Thyroid gland (tissue), 4 donors: Measurements from ENCODE around the gene AGBL4. TPM values are rescaled to one million over a fixed set of nuclear protein-coding genes. Genes with fewer than 3 reads are reported as not detected.

Experiments used
- DNase-seq, 2 donors: peaks; one replicate each; pipeline ENCODE4 v3.0.0-alpha.2; 2019
- H3K27ac ChIP-seq, 3 donors: fragments of 200-600 bp; sonication (generic); 1 replicate in 2 of 3; 2 replicates in 1 of 3; pipeline ENCODE4 v1.5.1; 2016 to 2019; ENCODE audit warnings: mild to moderate bottlenecking in 1 of 3, moderate library complexity in 1 of 3
- H3K27me3 ChIP-seq: fragments of 200-600 bp; sonication (generic); one replicate; pipeline ENCODE4 v1.5.1; 2019
- H3K36me3 ChIP-seq, 2 donors: fragments of 200-600 bp; sonication (generic); one replicate each; pipeline ENCODE4 v1.5.1; 2016 to 2019
- H3K4me1 ChIP-seq, 2 donors: fragments of 200-600 bp; sonication (generic); one replicate each; pipeline ENCODE4 v1.5.1; 2017 to 2019
- H3K4me3 ChIP-seq, 3 donors: fragments of 200-600 bp; sonication (generic); replicated peaks in 1 of 3; 1 replicate in 2 of 3; 2 replicates in 1 of 3; pipeline ENCODE4 v1.5.1; 2016; ENCODE audit warnings: mild to moderate bottlenecking in 1 of 3
- H3K9me3 ChIP-seq: fragments of 200-600 bp; sonication (generic); one replicate; pipeline ENCODE4 v1.5.1; 2017
- CTCF ChIP-seq, 6 experiments: fragments of 200-600 bp in 3 of 6; fragments of 450-650 bp in 3 of 6; sonication (generic) in 3 of 6; IDR thresholded peaks; one replicate each; pipeline ENCODE4 v1.5.1; 2016 to 2019; ENCODE audit warnings: antibody characterized with exemption in 6 of 6, mild to moderate bottlenecking in 2 of 6, inconsistent platforms in 1 of 6, moderate library complexity in 1 of 6
- POLR2A ChIP-seq, 2 donors: fragments of 450-650 bp; IDR thresholded peaks; one replicate each; pipeline ENCODE4 v1.6.1; 2017; ENCODE audit warnings: antibody characterized with exemption in 2 of 2, mild to moderate bottlenecking in 2 of 2, moderate library complexity in 1 of 2
- WGBS, 2 donors: methylation state at CpG; one replicate each; pipeline ENCODE4 v1.1.5; 2017; 5-methylcytosine and 5-hydroxymethylcytosine counted together
- intact Hi-C: fragments of 100-400 bp; cut with DNase I; formaldehyde crosslinking; loops from one replicate; pipeline ENCODE4 v1.15.1; 2023
- total RNA-seq, 4 donors: library from RNA; depleted of rRNA; stranded (reverse); fragments of >200 nt; gene quantifications; one replicate each; pipeline ENCODE4 v1.2.3, GENCODE V29; 2016

The AGBL4 gene
- total RNA-seq, 4 donors from 2014 or later, result 2.1 to 6.0 (median 4.8) TPM

GRCh38 chr1:48977273-48977672 is 1046.5 kb downstream of the AGBL4 start:
- H3K36me3 ChIP-seq, result no peaks in the 10 kb centered on the region
- no peak overlapping the region for H3K4me3 ChIP-seq
- no peaks in the 10 kb centered on the region for H3K27me3 ChIP-seq
- no peak for TF ChIP-seq POLR2A (IDR thresholded peaks at IDR 0.05)
- no peak for TF ChIP-seq CTCF (IDR thresholded peaks at IDR 0.05)
- no peaks in the 10 kb centered on the region for H3K4me1 ChIP-seq
- no peak for DNase-seq
- intact Hi-C loops, result no loop called here
- no peaks in the 10 kb centered on the region for H3K9me3 ChIP-seq
- WGBS, 2 donors, result 74 to 85% methylated on average over 2 of the region's 2 CpGs
- no peak overlapping the region for H3K27ac ChIP-seq

DNA sequence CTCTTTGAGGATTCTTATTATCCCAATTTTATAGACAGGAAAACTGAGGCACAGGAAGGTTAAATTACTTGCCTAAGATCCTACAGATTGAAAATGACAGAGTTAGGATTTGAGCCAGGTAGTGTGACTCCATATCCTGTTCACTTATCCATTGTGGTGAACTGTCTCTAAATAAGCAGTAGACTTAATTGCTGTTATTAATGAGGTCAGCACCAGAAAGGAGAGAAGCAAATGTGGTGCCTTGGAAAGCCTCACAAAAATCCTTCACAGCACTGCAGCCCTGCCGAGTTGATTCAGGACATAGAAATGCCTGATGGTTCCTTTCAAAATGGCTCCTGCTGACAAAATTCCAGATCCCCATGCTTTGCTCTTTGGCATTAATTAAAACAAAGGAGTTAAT is 1053.8 kb downstream of the AGBL4 start:
- Histone ChIP-seq H3K4me1 (no peaks in the 10 kb centered on the region), H3K27me3 (no peaks in the 10 kb centered on the region), H3K27ac (no peak overlapping the region), H3K36me3 (no peaks in the 10 kb centered on the region), H3K9me3 (no peaks in the 10 kb centered on the region), H3K4me3 (no peak overlapping the region)
- intact Hi-C loops, result no loop called here
- WGBS, 2 donors, result 39 to 72% methylated on average over 1 of the region's 1 CpG
- no peak for TF ChIP-seq POLR2A (IDR thresholded peaks at IDR 0.05)
- no peak for TF ChIP-seq CTCF (IDR thresholded peaks at IDR 0.05)
- no peak for DNase-seq

DNA sequence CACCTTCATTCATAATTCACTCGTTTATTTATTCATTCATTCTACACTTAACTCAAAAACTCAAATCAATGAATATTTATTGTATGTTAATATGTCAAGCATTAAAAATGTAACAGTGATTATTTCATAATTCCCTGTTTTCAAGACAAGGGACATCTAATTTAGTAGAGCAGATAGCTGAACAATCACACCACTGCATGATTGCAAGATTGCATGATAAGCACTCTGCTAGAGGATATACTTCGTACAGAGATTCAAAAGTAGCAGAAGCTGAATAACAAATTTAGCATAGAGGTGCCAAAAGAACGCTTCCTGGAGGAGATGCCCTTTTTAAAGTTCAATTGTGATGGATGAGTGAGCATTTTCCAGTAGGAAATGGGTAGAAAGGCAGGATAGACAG is 1056.4 kb downstream of the AGBL4 start:
- Histone ChIP-seq H3K4me1 (no peaks in the 10 kb centered on the region), H3K36me3 (no peaks in the 10 kb centered on the region), H3K4me3 (no peak overlapping the region), H3K9me3 (no peaks in the 10 kb centered on the region), H3K27ac (no peak overlapping the region), H3K27me3 (no peaks in the 10 kb centered on the region)
- WGBS, 2 donors, result 74 to 76% methylated on average over 3 of the region's 3 CpGs
- TF ChIP-seq POLR2A (IDR thresholded peaks at IDR 0.05), result no peak
- TF ChIP-seq CTCF (IDR thresholded peaks at IDR 0.05), result no peak
- no peak for DNase-seq
- intact Hi-C loops, result no loop called here

- Histone ChIP-seq H3K27ac (no peak overlapping the region), H3K27me3 (no peaks in the 10 kb centered on the region), H3K36me3 (no peaks in the 10 kb centered on the region), H3K9me3 (no peaks in the 10 kb centered on the region), H3K4me3 (no peak overlapping the region), H3K4me1 (no peaks in the 10 kb centered on the region)
- TF ChIP-seq CTCF (IDR thresholded peaks at IDR 0.05) (no peak), POLR2A (IDR thresholded peaks at IDR 0.05) (no peak)
- DNase-seq, result no peak
- intact Hi-C loops, result no loop called here
Measured at GRCh38 chr1:48966583-48966982, 1057.2 kb downstream of the AGBL4 start.

GRCh38 chr1:48960320-48960719 is 1063.4 kb downstream of the AGBL4 start:
- Histone ChIP-seq H3K27me3 (no peaks in the 10 kb centered on the region), H3K9me3 (no peaks in the 10 kb centered on the region), H3K36me3 (no peaks in the 10 kb centered on the region), H3K4me1 (no peaks in the 10 kb centered on the region), H3K27ac (no peak overlapping the region), H3K4me3 (no peak overlapping the region)
- no peak for DNase-seq
- no peak for TF ChIP-seq POLR2A (IDR thresholded peaks at IDR 0.05)
- no peak for TF ChIP-seq CTCF (IDR thresholded peaks at IDR 0.05)
- intact Hi-C loops, result no loop called here
